HepG2 (cell line): Measurements from ENCODE around the gene EXTL1. TPM values are rescaled to one million over a fixed set of nuclear protein-coding genes. Genes with fewer than 3 reads are reported as not detected.

ENCODE experiments used
- ATF7-NPFF ChIP-seq: sonication (generic); formaldehyde crosslinking; IDR thresholded peaks from 2 replicates; pipeline ENCODE4 v1.8.1; 2023; ENCODE audit warnings: mild to moderate bottlenecking, low read depth, missing genetic modification reagents, moderate library complexity
- E2F1 ChIP-seq: sonication (generic); formaldehyde crosslinking; IDR thresholded peaks from 2 replicates; pipeline ENCODE4 v1.5.0; 2020; ENCODE audit warnings: missing genetic modification reagents
- FOXC1 ChIP-seq: sonication (generic); formaldehyde crosslinking; IDR thresholded peaks from 2 replicates; pipeline ENCODE4 v1.8.0; 2022; ENCODE audit warnings: mild to moderate bottlenecking, missing genetic modification reagents, borderline replicate concordance
- GATA4 ChIP-seq: sonication (generic); IDR thresholded peaks from 2 replicates; pipeline ENCODE4 v1.6.1; 2016; ENCODE audit warnings: antibody characterized with exemption, low read depth, borderline replicate concordance
- GMEB1 ChIP-seq: sonication (generic); formaldehyde crosslinking; IDR thresholded peaks from 2 replicates; pipeline ENCODE4 v1.5.1; 2020; ENCODE audit warnings: missing genetic modification reagents, mild to moderate bottlenecking, borderline replicate concordance
- HMGXB4 ChIP-seq, 2 experiments: sonication (generic) in 1 of 2; formaldehyde crosslinking in 1 of 2; IDR thresholded peaks; 2 replicates each; pipeline versions ENCODE4 v1.4.0 to v1.6.1; 2018 to 2020; ENCODE audit warnings: missing genetic modification reagents in 2 of 2, borderline replicate concordance in 1 of 2, low read depth in 1 of 2, mild to moderate bottlenecking in 1 of 2, missing biosample characterization in 1 of 2
- NFATC3 ChIP-seq: sonication (generic); formaldehyde crosslinking; IDR thresholded peaks from 2 replicates; pipeline ENCODE4 v1.5.1; 2020; ENCODE audit warnings: mild to moderate bottlenecking, missing genetic modification reagents
- POLR2A ChIP-seq, 2 experiments: IDR thresholded peaks; 2 replicates each; pipeline ENCODE4 v1.6.1; 2011; ENCODE audit warnings: low read depth in 2 of 2, low read length in 2 of 2, mild to moderate bottlenecking in 1 of 2, moderate library complexity in 1 of 2; ENCODE audit not compliant: insufficient read depth in 1 of 2
- RARG ChIP-seq: sonication (generic); formaldehyde crosslinking; IDR thresholded peaks from 2 replicates; pipeline ENCODE4 v1.4.0; 2020; ENCODE audit warnings: low read depth, mild to moderate bottlenecking, missing genetic modification reagents
- REL ChIP-seq: sonication (generic); formaldehyde crosslinking; conservative IDR thresholded peaks from 2 replicates; pipeline ENCODE4 v1.8.0; 2022; ENCODE audit warnings: mild to moderate bottlenecking, missing genetic modification reagents, moderate library complexity
- REST ChIP-seq, 2 experiments: IDR thresholded peaks; 2 replicates each; pipeline ENCODE4 v1.6.1; 2011 to 2012; ENCODE audit warnings: low read length in 2 of 2, borderline replicate concordance in 1 of 2, low read depth in 1 of 2, mild to moderate bottlenecking in 1 of 2, moderate library complexity in 1 of 2
- SCMH1 ChIP-seq: sonication (generic); formaldehyde crosslinking; IDR thresholded peaks from 2 replicates; pipeline ENCODE4 v1.9.0; 2021; ENCODE audit warnings: missing genetic modification reagents, mild to moderate bottlenecking, borderline replicate concordance
- SYNCRIP ChIP-seq: fragments of 200-400 bp; formaldehyde crosslinking; IDR thresholded peaks from 2 replicates; pipeline ENCODE4 v1.6.1; 2018; ENCODE audit warnings: mild to moderate bottlenecking, low read depth, low read length; ENCODE audit not compliant: insufficient read depth
- TEAD2 ChIP-seq: sonication (generic); formaldehyde crosslinking; IDR thresholded peaks from 2 replicates; pipeline ENCODE4 v1.9.0; 2021; ENCODE audit warnings: missing genetic modification reagents
- ZNF180 ChIP-seq: sonication (generic); formaldehyde crosslinking; IDR thresholded peaks from 2 replicates; pipeline ENCODE4 v1.4.0; 2020; ENCODE audit warnings: low read depth, missing genetic modification reagents, borderline replicate concordance
- ZNF234 ChIP-seq: sonication (generic); formaldehyde crosslinking; conservative IDR thresholded peaks from 2 replicates; pipeline ENCODE4 v1.5.1; 2020; ENCODE audit warnings: mild to moderate bottlenecking, missing genetic modification reagents
- ZNF446 ChIP-seq: sonication (generic); formaldehyde crosslinking; IDR thresholded peaks from 2 replicates; pipeline ENCODE4 v1.5.0; 2020; ENCODE audit warnings: mild to moderate bottlenecking, missing genetic modification reagents
- ZNF589 ChIP-seq: sonication (generic); formaldehyde crosslinking; conservative IDR thresholded peaks from 2 replicates; pipeline ENCODE4 v1.8.0; 2022; ENCODE audit warnings: mild to moderate bottlenecking, moderate library complexity, missing genetic modification reagents
- ZNF839 ChIP-seq: sonication (generic); formaldehyde crosslinking; IDR thresholded peaks from 2 replicates; pipeline ENCODE4 v1.4.0; 2020; ENCODE audit warnings: missing genetic modification reagents, mild to moderate bottlenecking, borderline replicate concordance
- ZSCAN20 ChIP-seq: sonication (generic); formaldehyde crosslinking; IDR thresholded peaks from 2 replicates; pipeline ENCODE4 v1.4.0; 2020; ENCODE audit warnings: missing genetic modification reagents, mild to moderate bottlenecking, borderline replicate concordance
- polyA plus RNA-seq, 8 experiments: library from polyadenylated mRNA; depleted of rRNA in 3 of 8; stranded (reverse) in 7 of 8; unstranded in 1 of 8; fragments of >200 nt; fragmentation: Illumina TruSeq in 4 of 8; extraction: Trizol in 4 of 8; gene quantifications; 2 replicates each; pipeline versions ENCODE4 v1.2.1 to v1.2.3, GENCODE V29; 2011 to 2016; ENCODE audit warnings: low read depth in 4 of 8, missing spikeins in 1 of 8, mixed read lengths in 1 of 8; ENCODE audit not compliant: insufficient read depth in 1 of 8
- total RNA-seq, 5 experiments: library from RNA; depleted of rRNA; stranded (reverse); fragments of >200 nt; fragmentation: Illumina TruSeq; extraction: Trizol; gene quantifications; 2 replicates each; pipeline ENCODE4 v1.2.3, GENCODE V29; 2016; ENCODE audit warnings: low read depth in 1 of 5

The EXTL1 gene
- total and polyA plus RNA-seq, 2 of the 13 experiments (the other 11 are each of a cell fraction or from before 2014, with no cell fraction given): 0.35 to 1.0 TPM

GRCh38 chr1:26035203-26035958 lies 13.8 kb downstream of the EXTL1 start (continued):
- TF ChIP-seq REST (IDR thresholded peaks at IDR 0.05; ENCODE audit: borderline replicate concordance in 1 of 2, low read depth in 1 of 2, low read length in 2 of 2): no peak
- no peak for TF ChIP-seq SYNCRIP
- no peak for TF ChIP-seq TEAD2 (CRISPR knock-in tag)
- TF ChIP-seq GATA4: peak; percentile 73; the same call in 1 of the 2 replicates
- peak; percentile 70 for TF ChIP-seq ZSCAN20 (CRISPR knock-in tag)
- TF ChIP-seq ZNF839: 0 out of 2 replicates have a peak, but pooled peaks have one; percentile 86
- TF ChIP-seq RARG (CRISPR knock-in tag): no peak
- TF ChIP-seq NFATC3: no peak
- TF ChIP-seq ATF7-NPFF: peak; percentile 37; the same call in 1 of the 2 replicates
- TF ChIP-seq E2F1 (CRISPR knock-in tag): peak; percentile 44; the same call in 1 of the 2 replicates
- peak; percentile 9; the same call in 1 of the 2 replicates for TF ChIP-seq ZNF446 (CRISPR knock-in tag)
- peak in 1 of 2 experiments; percentile 92; a peak in 2 of 4 replicates for TF ChIP-seq HMGXB4 (CRISPR knock-in tag; IDR thresholded peaks at IDR 0.05; ENCODE audit: borderline replicate concordance in 1 of 2, low read depth in 1 of 2)
- peak; percentile 12; the same call in 1 of the 2 replicates for TF ChIP-seq GMEB1 (CRISPR knock-in tag)
- TF ChIP-seq FOXC1: peak; percentile 73; the same call in 1 of the 2 replicates
- TF ChIP-seq ZNF589 (CRISPR knock-in tag): peak; percentile 8; the same call in 1 of the 2 replicates
- TF ChIP-seq POLR2A (IDR thresholded peaks at IDR 0.05; ENCODE audit: insufficient read depth in 1 of 2, low read depth in 2 of 2, low read length in 2 of 2): peak; percentile 44 to 93; a peak in 3 of 4 replicates
- TF ChIP-seq REL (CRISPR knock-in tag): no peak
- no peak for TF ChIP-seq ZNF234 (CRISPR knock-in tag)
- TF ChIP-seq SCMH1 (CRISPR knock-in tag): no peak
- no peak for TF ChIP-seq ZNF180 (CRISPR knock-in tag)
